ENCODE results near the gene PGLYRP1. TPM values are rescaled to one million over a fixed set of nuclear protein-coding genes. Genes with fewer than 3 reads are reported as not detected.

The PGLYRP1 gene
- total RNA-seq, 1 experiment from 2014 or later: not detected

DNA sequence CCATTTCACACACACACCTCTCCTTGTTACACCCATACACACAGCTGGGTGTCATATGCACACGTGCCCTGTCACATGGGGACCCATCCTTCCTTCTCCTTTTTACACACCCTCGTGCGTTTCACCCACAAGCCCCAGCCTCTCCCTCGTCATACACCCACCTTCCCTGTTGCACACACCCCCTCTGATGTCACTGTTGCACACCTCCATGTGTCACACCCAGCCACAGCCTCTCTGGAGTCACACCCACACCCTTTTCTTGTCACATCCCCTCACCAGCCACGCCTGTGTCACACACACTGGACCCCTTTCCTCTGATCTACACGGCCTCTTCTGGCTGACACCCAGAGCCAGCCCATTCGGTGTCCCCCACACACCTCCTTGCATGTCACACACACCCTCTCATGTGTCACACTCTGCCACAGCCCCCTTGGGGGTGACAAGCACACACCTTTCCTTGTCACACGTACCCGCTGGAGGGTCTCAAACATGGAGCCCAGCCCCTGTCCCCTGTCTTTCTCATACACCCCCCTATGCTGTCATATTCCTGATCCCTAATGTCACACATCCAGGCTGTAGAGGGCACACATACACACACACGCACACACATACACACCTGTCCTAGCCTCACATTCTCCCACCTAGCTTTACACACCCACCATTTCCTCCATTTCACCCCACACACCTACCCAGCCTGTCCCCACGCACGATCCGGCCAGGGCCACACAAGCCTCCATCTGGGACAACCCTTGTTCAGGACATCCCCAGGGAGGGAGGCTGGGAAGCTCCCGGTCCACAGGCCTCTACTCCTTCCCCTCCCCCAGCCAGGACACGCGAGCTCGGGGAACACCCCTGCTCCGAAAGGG lies 50.5 kb downstream of the PGLYRP1 start:
- H3K4me3 ChIP-seq (ENCODE audit: low read depth in 2 of 2, low read length in 2 of 2): peak overlapping the region in 1 of 2 experiments; percentile 21; a peak in 1 of 4 replicates
- no peak for DNase-seq (ENCODE audit: low read depth, low spot score)
- no peaks in the 10 kb centered on the region for H3K27me3 ChIP-seq (ENCODE audit: control insufficient read depth, insufficient read depth, low read length)
- BruUV-seq (replicated peaks): no TSS peak
- H3K9me3 ChIP-seq (ENCODE audit: control insufficient read depth, insufficient read depth, low read depth, low read length): no peaks in the 10 kb centered on the region
- no peak for ATAC-seq
- CTCF ChIA-PET: no interaction called here
- no peak for TF ChIP-seq POLR2AphosphoS5 (IDR thresholded peaks at IDR 0.05; ENCODE audit: low read depth, low read length)
- no peak for TF ChIP-seq TCF7L2 (IDR thresholded peaks at IDR 0.05; ENCODE audit: low read depth, low read length)
- no peak for TF ChIP-seq SIN3A (IDR thresholded peaks at IDR 0.05; ENCODE audit: borderline replicate concordance, insufficient read depth, low read depth, low read length)
- TF ChIP-seq, protein P1, sequence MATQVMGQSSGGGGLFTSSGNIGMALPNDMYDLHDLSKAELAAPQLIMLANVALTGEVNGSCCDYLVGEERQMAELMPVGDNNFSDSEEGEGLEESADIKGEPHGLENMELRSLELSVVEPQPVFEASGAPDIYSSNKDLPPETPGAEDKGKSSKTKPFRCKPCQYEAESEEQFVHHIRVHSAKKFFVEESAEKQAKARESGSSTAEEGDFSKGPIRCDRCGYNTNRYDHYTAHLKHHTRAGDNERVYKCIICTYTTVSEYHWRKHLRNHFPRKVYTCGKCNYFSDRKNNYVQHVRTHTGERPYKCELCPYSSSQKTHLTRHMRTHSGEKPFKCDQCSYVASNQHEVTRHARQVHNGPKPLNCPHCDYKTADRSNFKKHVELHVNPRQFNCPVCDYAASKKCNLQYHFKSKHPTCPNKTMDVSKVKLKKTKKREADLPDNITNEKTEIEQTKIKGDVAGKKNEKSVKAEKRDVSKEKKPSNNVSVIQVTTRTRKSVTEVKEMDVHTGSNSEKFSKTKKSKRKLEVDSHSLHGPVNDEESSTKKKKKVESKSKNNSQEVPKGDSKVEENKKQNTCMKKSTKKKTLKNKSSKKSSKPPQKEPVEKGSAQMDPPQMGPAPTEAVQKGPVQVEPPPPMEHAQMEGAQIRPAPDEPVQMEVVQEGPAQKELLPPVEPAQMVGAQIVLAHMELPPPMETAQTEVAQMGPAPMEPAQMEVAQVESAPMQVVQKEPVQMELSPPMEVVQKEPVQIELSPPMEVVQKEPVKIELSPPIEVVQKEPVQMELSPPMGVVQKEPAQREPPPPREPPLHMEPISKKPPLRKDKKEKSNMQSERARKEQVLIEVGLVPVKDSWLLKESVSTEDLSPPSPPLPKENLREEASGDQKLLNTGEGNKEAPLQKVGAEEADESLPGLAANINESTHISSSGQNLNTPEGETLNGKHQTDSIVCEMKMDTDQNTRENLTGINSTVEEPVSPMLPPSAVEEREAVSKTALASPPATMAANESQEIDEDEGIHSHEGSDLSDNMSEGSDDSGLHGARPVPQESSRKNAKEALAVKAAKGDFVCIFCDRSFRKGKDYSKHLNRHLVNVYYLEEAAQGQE (IDR thresholded peaks at IDR 0.05; ENCODE audit: insufficient read depth in 1 of 2, low read depth in 2 of 2, low read length in 1 of 2): no peak
- TF ChIP-seq, protein P2, sequence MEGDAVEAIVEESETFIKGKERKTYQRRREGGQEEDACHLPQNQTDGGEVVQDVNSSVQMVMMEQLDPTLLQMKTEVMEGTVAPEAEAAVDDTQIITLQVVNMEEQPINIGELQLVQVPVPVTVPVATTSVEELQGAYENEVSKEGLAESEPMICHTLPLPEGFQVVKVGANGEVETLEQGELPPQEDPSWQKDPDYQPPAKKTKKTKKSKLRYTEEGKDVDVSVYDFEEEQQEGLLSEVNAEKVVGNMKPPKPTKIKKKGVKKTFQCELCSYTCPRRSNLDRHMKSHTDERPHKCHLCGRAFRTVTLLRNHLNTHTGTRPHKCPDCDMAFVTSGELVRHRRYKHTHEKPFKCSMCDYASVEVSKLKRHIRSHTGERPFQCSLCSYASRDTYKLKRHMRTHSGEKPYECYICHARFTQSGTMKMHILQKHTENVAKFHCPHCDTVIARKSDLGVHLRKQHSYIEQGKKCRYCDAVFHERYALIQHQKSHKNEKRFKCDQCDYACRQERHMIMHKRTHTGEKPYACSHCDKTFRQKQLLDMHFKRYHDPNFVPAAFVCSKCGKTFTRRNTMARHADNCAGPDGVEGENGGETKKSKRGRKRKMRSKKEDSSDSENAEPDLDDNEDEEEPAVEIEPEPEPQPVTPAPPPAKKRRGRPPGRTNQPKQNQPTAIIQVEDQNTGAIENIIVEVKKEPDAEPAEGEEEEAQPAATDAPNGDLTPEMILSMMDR (IDR thresholded peaks at IDR 0.05): no peak
- in situ Hi-C loops (cut with HindIII; ENCODE audit: low pct_unique_long_range_greater_than_20kb, low sequenced_read_pairs) (no loop called here), intact Hi-C loops (cut with micrococcal nuclease; ENCODE audit: unreplicated experiment) (no loop called here)
- H3K27ac ChIP-seq (ENCODE audit: low read length): no peak overlapping the region
- 0 out of 2 replicates have a peak, but pooled peaks cover 5% of the 10 kb centered on the region for H3K4me1 ChIP-seq (ENCODE audit: control insufficient read depth, insufficient read depth, low read length)
- H3K36me3 ChIP-seq (ENCODE audit: control insufficient read depth, insufficient read depth, low read length): no peaks in the 10 kb centered on the region
- POLR2A ChIA-PET: no interaction called here

DNA sequence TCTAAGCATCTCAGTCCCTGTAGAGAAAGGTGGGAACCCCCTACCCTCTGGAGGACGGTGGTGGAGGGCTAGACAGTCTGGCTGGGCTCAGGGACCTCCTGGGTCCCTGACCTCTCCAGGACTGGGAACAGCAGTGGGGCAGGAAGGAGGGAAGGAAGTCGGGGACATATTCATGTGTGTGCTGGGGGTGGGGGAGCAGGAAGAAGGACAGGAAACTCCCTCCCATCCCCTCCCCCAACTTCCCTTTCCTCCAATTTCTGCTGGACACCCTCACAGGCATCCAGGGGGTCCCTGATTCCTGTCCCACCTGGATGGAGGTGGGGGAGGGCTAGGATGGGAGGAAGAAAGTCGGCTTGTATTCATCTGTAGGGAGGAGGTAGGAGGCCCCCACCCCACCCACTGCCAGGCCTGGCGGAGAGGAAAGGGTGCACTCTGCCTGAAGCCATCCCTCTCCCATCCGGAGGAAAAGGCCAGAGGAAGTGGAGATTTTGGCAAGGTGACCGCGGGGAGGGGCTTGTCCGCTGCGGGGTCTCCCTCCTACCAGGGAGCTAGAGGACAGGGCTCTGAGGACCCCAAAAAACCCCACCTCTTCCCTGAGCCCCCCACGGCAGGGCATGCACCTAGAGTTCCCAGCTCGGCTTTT lies 51.5 kb downstream of the PGLYRP1 start:
- DNase-seq (ENCODE audit: low read depth, low spot score) (no peak), ATAC-seq (no peak)
- in situ Hi-C loops (cut with HindIII; ENCODE audit: low pct_unique_long_range_greater_than_20kb, low sequenced_read_pairs): no loop called here
- intact Hi-C loops (cut with micrococcal nuclease; ENCODE audit: unreplicated experiment): no loop called here
- Histone ChIP-seq H3K27ac (ENCODE audit: low read length) (no peak overlapping the region), H3K27me3 (ENCODE audit: control insufficient read depth, insufficient read depth, low read length) (no peaks in the 10 kb centered on the region), H3K36me3 (ENCODE audit: control insufficient read depth, insufficient read depth, low read length) (no peaks in the 10 kb centered on the region), H3K4me3 (ENCODE audit: low read depth in 2 of 2, low read length in 2 of 2) (no peak overlapping the region), H3K9me3 (ENCODE audit: control insufficient read depth, insufficient read depth, low read depth, low read length) (no peaks in the 10 kb centered on the region), H3K4me1 (ENCODE audit: control insufficient read depth, insufficient read depth, low read length) (0 out of 2 replicates have a peak, but pooled peaks cover 5% of the 10 kb centered on the region)
- TF ChIP-seq, protein P1 (IDR thresholded peaks at IDR 0.05; ENCODE audit: insufficient read depth in 1 of 2, low read depth in 2 of 2, low read length in 1 of 2): no peak
- TF ChIP-seq POLR2AphosphoS5 (IDR thresholded peaks at IDR 0.05; ENCODE audit: low read depth, low read length): no peak
- TF ChIP-seq TCF7L2 (IDR thresholded peaks at IDR 0.05; ENCODE audit: low read depth, low read length): no peak
- TF ChIP-seq, protein P2 (IDR thresholded peaks at IDR 0.05): no peak
- TF ChIP-seq SIN3A (IDR thresholded peaks at IDR 0.05; ENCODE audit: borderline replicate concordance, insufficient read depth, low read depth, low read length): no peak
- CTCF ChIA-PET: no interaction called here
- no TSS peak for BruUV-seq (replicated peaks)
- POLR2A ChIA-PET: no interaction called here
